ENCODE data around the gene KLF8.

The KLF8 gene

DNA sequence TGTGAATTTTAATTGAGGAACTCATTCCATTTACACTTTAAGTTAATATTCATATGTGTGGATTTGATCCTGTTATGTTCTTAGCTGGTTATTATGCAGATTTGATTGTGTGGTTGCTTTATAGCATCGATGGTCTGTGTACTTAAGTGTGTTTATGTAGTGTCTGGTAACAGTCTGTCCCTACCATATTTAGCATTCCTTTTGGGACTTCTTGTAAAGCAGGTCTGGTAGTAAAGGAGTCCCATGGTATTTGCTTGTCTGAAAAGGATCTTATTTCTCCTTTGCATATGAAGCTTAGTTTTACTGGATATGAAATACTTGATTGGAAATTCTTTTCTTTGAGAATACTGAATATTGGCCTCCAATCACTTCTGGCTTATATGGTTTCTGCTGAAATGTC lies 76.6 kb downstream of the KLF8 start:
- in situ Hi-C loops (cut with MboI; ENCODE audit: low sequenced_read_pairs) = no loop called here

DNA sequence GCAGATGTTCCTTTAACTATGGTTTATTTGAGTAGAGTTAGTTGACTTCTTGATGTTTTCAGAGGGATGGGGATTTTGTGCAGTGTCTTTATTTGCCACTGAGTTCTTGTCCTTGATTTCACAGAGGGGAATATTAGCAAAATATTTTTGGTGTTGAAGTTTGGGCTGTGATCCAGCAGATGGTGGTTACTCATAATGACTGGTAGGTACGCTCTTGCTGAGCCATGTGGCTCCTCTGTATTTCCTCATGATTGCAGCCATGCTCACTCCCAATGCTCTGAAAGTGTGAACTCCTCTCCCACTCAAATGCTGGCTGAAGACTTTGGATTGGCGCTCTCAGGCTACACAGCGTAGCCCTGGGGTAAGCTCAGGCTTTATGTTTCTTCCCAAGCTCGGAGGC lies 77.7 kb downstream of the KLF8 start:
- in situ Hi-C loops (cut with MboI; ENCODE audit: low sequenced_read_pairs) = no loop called here

DNA sequence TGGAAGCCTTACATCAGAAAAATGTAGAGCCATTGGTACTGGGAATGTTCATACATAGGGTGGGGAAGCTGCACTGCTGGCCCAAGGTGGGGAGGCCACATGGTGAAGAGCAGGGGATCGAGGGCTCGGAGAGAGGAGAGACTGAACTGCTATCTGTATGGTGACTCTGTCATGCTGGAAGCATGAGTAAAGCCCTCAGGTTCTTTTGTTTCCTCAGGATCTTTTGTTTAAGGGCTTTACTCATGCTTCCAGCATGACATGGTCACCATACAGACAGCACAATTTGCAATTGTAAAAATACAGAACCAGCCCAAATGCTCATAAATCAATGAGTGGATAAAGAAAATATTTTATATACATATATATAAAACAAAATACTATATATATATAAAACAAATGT lies 78.4 kb downstream of the KLF8 start:
- in situ Hi-C loops (cut with MboI; ENCODE audit: low sequenced_read_pairs) = no loop called here

DNA sequence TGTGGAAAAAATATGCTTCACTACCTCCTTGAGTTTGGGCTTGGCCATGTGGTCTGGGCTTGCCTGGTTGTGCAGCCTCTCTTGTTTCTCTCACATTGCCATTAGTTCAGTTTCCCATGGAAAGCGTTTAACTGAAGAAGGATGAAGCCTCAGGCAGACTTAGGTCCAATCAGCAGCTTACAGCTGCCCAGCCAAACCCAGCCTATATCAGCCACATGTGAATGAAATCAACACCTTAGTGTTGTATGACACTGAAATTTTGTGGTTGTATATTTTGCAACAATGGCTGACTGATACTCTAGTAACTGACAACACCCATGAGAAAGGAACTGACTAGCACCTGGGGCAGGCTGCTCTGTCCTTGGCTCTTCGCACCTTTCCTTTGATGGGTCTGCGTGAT lies 81.2 kb downstream of the KLF8 start:
- in situ Hi-C loops (cut with MboI; ENCODE audit: low sequenced_read_pairs) = no loop called here

DNA sequence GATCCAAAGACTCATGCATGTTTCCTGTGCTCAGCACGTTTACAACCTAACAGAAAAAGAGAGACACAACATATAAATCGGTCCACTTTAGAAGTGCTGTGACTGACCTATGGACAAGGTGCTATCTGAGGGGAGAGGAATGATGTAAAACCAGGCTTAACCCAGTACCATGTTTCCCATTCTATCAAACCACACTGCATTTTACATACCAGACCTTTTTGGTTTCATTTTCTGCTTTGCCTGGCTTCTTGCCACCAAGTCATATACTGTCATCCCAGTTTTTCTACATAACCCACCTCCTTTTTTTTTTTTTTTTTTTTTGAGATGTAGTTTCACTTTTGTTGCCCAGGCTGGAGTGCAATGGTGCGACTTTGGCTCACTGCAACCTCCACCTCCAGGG lies 82.2 kb downstream of the KLF8 start:
- in situ Hi-C loops (cut with MboI; ENCODE audit: low sequenced_read_pairs) = no loop called here

DNA sequence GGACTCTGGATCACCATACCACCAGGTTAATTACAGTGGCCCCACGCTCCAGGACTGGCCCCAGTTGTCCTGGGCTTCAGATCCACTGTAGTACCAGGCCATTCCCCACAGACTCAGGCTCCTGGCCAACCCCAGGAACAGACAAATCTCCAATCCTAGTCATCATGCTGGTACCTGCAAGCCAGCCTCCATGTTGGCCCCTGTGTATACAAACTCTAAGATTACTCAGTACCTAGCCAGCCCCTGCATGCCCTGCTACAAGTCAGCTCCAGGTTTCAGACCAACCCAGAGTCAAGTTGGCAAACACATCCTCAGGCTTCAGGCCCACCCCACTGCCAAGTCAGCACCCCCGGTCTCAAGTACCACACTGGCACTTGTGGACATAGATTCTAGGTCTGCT lies 85.9 kb downstream of the KLF8 start:
- in situ Hi-C loops (cut with MboI; ENCODE audit: low sequenced_read_pairs) = no loop called here

DNA sequence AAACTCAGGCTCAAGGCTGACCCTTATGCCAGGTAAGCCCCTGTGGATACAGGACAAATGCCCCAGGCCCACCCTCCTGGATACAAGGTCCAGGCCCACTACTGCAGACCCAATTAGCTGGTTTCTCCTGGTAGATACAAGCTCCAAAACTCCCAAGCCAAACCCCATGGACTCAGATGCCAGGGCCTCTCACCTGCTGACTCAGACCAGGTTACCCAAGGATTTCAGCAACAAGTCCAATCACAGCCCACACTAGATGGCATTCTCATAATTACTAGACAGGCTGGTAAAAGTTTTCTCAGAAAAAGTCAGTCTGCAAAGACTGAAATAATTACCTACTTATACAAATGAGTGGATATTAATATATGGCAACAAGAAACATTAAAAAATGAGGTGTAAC lies 87.0 kb downstream of the KLF8 start:
- in situ Hi-C loops (cut with MboI; ENCODE audit: low sequenced_read_pairs) = no loop called here
